GM12874 (cell line): Measurements from ENCODE around the gene RALGDS.

Experiments
- TF ChIP-seq, protein P1 (sequence below): IDR thresholded peaks from 2 replicates; pipeline ENCODE4 v1.5.1; 2011; ENCODE audit warnings: low read depth, mild to moderate bottlenecking, control low read depth, low read length, moderate library complexity; ENCODE audit not compliant: insufficient read depth

RALGDS gene

DNA sequence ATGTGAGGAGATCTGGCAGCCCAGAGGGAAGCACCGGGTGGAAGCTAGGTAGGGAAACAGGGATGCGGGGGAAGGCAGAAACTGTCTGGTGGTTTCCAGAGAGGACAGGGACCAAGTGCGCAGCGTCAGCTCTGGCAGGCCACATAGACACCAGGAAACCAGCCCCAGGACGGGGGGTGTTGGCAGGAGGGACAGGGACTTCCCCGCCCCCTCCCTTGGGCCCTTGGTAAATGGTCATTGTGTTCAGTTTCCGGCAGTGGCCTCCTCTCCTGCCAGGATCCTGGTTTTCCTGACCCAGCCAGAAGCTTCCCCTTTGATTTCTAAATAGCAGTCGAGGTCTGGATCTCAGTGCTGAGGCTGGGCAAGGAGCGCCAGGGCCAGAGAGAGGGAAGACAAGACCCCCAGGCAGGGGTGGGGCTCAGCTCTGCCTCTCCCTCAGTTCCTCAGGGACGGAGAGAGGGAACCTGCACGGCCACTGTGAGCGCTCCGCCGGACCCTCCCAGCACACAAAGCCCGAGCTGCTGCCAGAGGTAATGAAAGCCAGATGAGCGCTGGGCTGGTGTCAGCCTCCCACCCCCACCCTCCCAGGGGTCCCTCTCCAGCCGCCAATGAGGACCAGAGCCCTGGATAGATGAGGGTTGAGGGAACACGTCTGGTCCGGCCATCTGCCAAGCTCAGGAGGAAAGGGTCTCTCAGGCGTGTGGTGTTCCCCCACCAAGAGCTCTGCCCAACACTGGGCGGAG lies 1.8 kb downstream of the RALGDS start:
- TF ChIP-seq, protein P1, sequence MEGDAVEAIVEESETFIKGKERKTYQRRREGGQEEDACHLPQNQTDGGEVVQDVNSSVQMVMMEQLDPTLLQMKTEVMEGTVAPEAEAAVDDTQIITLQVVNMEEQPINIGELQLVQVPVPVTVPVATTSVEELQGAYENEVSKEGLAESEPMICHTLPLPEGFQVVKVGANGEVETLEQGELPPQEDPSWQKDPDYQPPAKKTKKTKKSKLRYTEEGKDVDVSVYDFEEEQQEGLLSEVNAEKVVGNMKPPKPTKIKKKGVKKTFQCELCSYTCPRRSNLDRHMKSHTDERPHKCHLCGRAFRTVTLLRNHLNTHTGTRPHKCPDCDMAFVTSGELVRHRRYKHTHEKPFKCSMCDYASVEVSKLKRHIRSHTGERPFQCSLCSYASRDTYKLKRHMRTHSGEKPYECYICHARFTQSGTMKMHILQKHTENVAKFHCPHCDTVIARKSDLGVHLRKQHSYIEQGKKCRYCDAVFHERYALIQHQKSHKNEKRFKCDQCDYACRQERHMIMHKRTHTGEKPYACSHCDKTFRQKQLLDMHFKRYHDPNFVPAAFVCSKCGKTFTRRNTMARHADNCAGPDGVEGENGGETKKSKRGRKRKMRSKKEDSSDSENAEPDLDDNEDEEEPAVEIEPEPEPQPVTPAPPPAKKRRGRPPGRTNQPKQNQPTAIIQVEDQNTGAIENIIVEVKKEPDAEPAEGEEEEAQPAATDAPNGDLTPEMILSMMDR: no peak

GRCh38 chr9:133118568-133118967 lies 2.5 kb downstream of the RALGDS start:
- TF ChIP-seq, protein P1: no peak

DNA sequence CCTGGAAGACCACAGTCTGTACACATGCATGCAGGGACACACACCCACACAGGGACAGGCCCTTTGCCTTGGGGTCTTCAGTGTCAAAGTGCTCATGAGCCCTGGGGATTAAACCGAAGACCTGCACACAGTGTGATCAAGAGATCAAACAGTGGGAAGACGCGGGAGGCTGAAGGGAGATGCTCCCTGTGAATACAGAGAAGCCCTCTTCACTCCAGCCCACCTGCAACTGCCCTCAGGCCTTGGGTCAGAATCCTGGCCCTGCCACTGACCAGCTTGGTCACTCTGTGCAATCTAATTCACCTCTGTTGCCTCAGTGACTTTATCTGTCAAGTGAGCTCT lies 2.9 kb downstream of the RALGDS start:
- TF ChIP-seq, protein P1: no peak

GRCh38 chr9:133117271-133118178 lies 3.5 kb downstream of the RALGDS start:
- TF ChIP-seq, protein P1: no peak

- TF ChIP-seq, protein P1: no peak
Measured at GRCh38 chr9:133116346-133117231, 4.5 kb downstream of the RALGDS start.

GRCh38 chr9:133115604-133116345 lies 5.3 kb downstream of the RALGDS start:
- TF ChIP-seq, protein P1: no peak
